Activated T-helper 1 cell treated with anti-CD3 and anti-CD28 coated beads, Interleukin-12 subunit alpha, Interleukin-12 subunit beta, Interleukin-2, Interleukin-4 antibody, amounts not matched to agents 30 ng/mL and 10 ng/mL and 1 ng/mL, durations not matched to agents 14 hours and 24 hours and 36 hours (primary cell): ENCODE data around the gene FFAR3. TPM values are rescaled to one million over a fixed set of nuclear protein-coding genes. Genes with fewer than 3 reads are reported as not detected.

Experiments used
- DNase-seq: peaks from one replicate; pipeline ENCODE4 v3.0.0; 2021; ENCODE audit warnings: low spot score
- H3K27ac Mint-ChIP-seq: one replicate; pipeline ENCODE4 v1.8.0; 2021; ENCODE audit warnings: mild to moderate bottlenecking, mixed read lengths
- H3K27me3 Mint-ChIP-seq: one replicate; pipeline ENCODE4 v1.8.0; 2022; ENCODE audit warnings: mild to moderate bottlenecking, moderate library complexity, mixed read lengths; ENCODE audit not compliant: insufficient read depth
- H3K36me3 Mint-ChIP-seq: one replicate; pipeline ENCODE4 v1.8.0; 2021; ENCODE audit warnings: low read depth, mixed read lengths
- H3K4me1 Mint-ChIP-seq: one replicate; pipeline ENCODE4 v1.8.0; 2021; ENCODE audit warnings: low read depth, mixed read lengths
- H3K4me3 Mint-ChIP-seq: one replicate; pipeline ENCODE4 v1.8.0; 2021; ENCODE audit warnings: mild to moderate bottlenecking, moderate library complexity, mixed read lengths
- H3K9me3 Mint-ChIP-seq: one replicate; pipeline ENCODE4 v1.8.0; 2021; ENCODE audit warnings: mixed read lengths
- intact Hi-C: fragments of 100-400 bp; cut with micrococcal nuclease; formaldehyde crosslinking; loops from one replicate; pipeline ENCODE4 v1.15.1; 2024
- total RNA-seq: library from RNA; stranded (reverse); gene quantifications from 2 replicates; pipeline ENCODE4 v1.2.3, GENCODE V29; 2022

FFAR3 gene
- total RNA-seq, 1 donor from 2014 or later = 0.36 TPM

DNA sequence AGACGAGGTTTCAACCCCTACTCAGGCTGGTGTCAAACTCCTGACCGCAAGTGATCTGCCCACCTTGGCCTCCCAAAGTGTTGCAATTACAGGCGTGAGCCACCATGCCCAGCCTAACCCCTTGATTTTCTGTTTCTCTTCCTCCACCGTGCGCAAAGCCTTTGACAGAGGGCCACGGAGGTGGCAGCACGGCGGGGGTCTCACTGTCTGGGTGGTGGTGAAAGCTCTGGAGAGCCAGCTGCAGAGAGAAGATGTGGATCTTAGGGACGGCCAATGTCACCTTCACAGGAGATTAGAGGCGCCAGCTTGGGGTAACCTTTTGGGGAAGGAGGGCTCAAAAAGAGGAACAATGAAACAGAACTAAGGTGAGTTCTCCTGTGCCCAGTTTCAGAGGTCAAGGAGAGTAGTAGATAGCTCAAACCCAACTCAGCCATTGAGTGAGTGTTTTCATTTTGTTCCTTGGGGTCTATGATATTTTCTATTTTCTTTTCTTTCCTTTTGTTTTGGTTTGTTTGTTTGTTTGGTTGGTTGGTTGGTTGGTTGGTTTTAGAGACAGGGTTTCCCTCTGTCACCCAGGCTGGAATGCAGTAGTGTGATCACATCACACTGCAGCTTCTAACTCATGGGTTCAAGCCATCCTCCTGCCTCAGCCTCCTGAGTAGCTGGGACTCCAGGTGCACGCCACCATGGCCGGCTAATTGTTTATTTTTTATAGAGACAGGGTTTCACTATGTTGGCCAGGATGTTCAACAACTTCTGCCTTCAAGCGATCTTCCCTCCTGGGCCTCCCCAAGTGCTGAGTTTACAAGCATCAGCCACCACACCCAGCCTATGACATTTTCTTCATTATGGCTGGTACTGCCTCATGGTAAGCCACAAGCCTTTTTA lies 50.3 kb downstream of the FFAR3 start:
- peaks cover 9% of the 10 kb centered on the region for H3K27me3 Mint-ChIP-seq
- H3K27ac Mint-ChIP-seq = no peak overlapping the region
- no peaks in the 10 kb centered on the region for H3K9me3 Mint-ChIP-seq
- DNase-seq = no peak
- intact Hi-C loops = no loop called here
- no peak overlapping the region for H3K4me3 Mint-ChIP-seq
- peaks cover 9% of the 10 kb centered on the region for H3K4me1 Mint-ChIP-seq
- no peaks in the 10 kb centered on the region for H3K36me3 Mint-ChIP-seq

DNA sequence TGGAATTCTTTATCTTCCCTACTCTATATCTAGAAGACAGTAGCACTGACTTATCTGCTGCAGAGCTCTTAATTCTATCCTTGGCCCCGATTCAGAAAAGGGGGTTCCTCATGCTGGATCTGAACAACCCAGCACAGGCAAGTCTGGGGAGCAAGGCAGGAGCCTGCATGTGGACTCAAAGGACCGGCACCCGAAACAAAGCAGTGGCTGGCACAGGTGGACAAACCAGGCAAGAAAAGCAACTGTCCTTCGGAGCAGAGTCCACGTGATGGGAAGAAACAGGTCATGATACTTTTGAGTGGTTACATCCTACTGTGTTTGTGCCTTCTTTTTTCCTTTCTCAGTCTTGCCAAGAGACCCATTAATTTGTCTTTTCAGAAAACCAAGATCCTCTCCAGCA lies 50.9 kb downstream of the FFAR3 start:
- intact Hi-C loops = no loop called here
- Mint-ChIP-seq H3K36me3 (no peaks in the 10 kb centered on the region), H3K27ac (no peak overlapping the region), H3K27me3 (peaks cover 12% of the 10 kb centered on the region), H3K9me3 (no peaks in the 10 kb centered on the region), H3K4me3 (no peak overlapping the region), H3K4me1 (peaks cover 9% of the 10 kb centered on the region)
- no peak for DNase-seq

Other genes with a start within 250 kb of the FFAR3 start
- not detected in 2 replicates for gene FXYD3, start 242.6 kb upstream of the FFAR3 start, total RNA-seq
- not detected in 2 replicates for gene LGI4, start 223.4 kb upstream of the FFAR3 start, total RNA-seq
- not detected in 2 replicates for gene FXYD1, start 219.6 kb upstream of the FFAR3 start, total RNA-seq
- gene FXYD7, start 215.2 kb upstream of the FFAR3 start, total RNA-seq = 0.39 TPM in 1 of 2 replicates, not detected in the other
- gene FXYD5, start 203.7 kb upstream of the FFAR3 start, total RNA-seq = 299 and 309 TPM in 2 replicates
- not detected in 2 replicates for gene FAM187B, start 129.7 kb upstream of the FFAR3 start, total RNA-seq
- gene LSR, start 109.5 kb upstream of the FFAR3 start, total RNA-seq = 2.7 and 4.0 TPM in 2 replicates
- gene USF2, start 89.5 kb upstream of the FFAR3 start, total RNA-seq = 156 and 164 TPM in 2 replicates
- 0.57 and 0.96 TPM in 2 replicates for gene HAMP, start 75.9 kb upstream of the FFAR3 start, total RNA-seq
- gene MAG, start 66.3 kb upstream of the FFAR3 start, total RNA-seq = not detected in 2 replicates
- gene CD22, start 29.3 kb upstream of the FFAR3 start, total RNA-seq = 4.7 and 5.1 TPM in 2 replicates
- gene FFAR1, start 10.6 kb upstream of the FFAR3 start, total RNA-seq = 0.12 and 0.18 TPM in 2 replicates
- gene GPR42, start 12.6 kb downstream of the FFAR3 start, total RNA-seq = 0.20 TPM in 1 of 2 replicates, not detected in the other
- not detected in 2 replicates for gene FFAR2, start 89.8 kb downstream of the FFAR3 start, total RNA-seq
- gene KRTDAP, start 132.0 kb downstream of the FFAR3 start, total RNA-seq = not detected in 2 replicates
- gene DMKN, start 155.2 kb downstream of the FFAR3 start, total RNA-seq = not detected in 2 replicates
- gene SBSN, start 169.9 kb downstream of the FFAR3 start, total RNA-seq = not detected in 2 replicates
- not detected in 2 replicates for gene GAPDHS, start 175.0 kb downstream of the FFAR3 start, total RNA-seq
- gene TMEM147, start 187.2 kb downstream of the FFAR3 start, total RNA-seq = 122 and 123 TPM in 2 replicates
- gene ATP4A, start 205.2 kb downstream of the FFAR3 start, total RNA-seq = not detected in 2 replicates
- gene PMIS2, start 227.7 kb downstream of the FFAR3 start, total RNA-seq = not detected in 2 replicates